Stimulated activated CD8-positive, alpha-beta memory T cell treated with anti-CD3 and anti-CD28 coated beads, Interleukin-15, amount 100 ng/mL, for 1 hour (primary cell): ENCODE results near the gene GALNT2.

Experiments
- DNase-seq: peaks from one replicate; pipeline ENCODE4 v3.0.0-alpha.2; 2020; ENCODE audit warnings: low read depth

The GALNT2 gene

DNA sequence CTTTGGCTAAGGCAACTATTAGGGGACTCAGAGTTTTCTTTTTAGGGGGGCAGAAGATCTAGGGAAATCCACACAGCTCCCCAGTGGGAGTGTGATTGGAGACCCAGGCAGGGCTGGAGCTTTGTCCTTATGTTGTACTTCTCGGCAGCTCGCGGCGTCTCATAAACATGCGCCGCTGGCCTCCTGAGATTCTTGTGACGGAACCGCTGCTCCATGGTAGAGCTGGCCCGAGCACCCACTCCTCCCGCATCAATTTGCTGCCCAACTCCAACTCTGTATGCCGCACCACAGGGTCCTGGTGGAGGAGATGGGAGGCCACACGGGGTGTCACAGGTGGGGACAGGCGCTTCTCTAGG, 143.9 kb downstream of the GALNT2 start:
- no peak for DNase-seq

DNA sequence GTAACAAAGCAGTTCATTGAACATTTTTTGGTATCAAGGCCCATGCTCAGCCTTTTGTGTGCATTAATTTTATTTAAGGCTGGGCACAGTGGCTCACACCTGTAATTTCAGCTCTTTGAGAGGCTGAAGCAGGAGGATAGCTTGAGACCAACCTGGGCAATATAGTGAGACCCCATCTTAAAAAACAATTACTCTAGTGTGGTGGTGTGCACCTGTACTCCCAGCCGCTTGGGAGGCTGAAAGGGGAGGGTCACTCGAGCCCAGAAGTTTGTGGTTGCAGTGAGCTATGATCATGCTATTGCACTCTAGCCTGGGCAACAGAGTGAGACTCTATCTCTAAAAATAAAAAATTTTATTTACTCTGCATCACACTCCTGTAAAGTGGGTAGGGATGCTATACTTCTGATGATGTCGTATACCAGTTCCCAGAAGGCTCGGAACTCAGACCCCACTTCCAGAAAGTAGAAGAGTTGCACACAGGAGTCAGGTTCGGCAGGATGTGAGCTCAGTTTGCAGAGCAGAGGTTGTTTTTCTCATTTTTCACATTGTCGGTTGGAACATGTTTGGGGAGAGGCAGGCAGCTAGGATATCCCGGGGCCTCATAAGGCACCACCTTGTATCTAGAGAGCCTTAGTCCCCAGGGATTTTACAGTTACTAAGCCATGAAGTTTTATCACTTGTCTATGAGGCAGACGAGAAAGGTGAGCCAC, 144.6 kb downstream of the GALNT2 start:
- DNase-seq: no peak

DNA sequence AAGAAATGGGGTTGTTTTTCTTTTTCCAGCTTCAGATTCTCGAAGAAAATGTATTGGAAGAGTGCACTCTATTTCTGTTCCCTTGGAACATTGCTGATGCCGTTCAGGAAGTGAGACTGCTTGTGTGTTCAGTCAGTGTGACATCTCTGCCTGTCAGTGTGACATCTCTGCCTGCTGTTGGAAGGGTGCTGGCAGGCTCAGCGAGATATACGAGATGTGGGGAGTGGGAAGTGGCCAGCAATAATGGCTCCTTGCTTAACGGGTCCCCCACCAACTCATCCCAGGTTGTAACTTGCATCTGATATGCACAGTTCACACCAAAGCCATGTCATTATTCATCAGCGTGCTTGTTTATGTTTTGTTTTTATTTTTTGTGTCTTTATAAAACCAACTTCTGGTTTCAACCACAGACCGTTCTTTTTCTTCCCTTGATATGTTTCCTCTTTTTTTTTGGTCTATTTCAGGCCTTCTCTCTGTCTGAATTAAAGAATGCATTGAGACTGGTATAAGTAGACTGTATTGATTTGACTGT, 145.4 kb downstream of the GALNT2 start:
- DNase-seq: no peak

DNA sequence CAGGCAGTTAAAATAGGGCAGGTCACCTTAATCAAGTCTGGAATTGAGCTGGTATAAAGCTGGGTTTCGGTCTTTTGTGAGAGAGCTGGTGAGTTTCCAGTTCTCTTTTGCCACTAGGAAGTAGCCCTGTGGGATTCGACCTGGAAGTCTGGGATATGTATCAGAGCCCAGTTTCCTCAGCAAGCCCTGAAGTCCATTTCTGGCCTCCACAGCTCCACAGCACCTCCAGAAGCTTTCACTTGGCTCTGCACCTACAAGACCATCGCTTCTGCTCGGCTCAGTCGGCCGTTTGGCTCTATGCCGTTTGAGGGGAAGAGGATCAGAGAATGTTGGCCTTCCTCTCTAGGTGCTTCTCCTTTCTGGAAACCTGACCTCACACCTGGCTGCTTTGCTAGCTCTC, 148.0 kb downstream of the GALNT2 start:
- no peak for DNase-seq

DNA sequence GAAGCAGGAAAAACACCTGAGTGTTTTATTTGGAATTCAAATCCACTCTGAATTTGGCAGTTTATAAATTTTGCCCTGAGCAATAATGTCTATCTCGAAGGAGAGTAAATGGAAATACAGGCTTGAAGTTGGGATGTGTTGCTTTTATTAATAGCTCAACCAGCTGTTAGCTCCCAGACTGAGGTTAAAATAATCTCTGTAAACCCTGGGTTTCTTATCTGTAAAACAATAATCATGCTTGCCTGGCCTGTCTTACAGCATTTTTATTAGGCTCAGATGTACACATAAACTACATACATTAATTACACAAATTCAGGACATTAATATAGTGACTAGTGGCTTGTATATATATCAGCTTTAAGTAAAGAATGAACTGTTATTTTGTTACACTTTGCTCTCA, 148.5 kb downstream of the GALNT2 start:
- no peak for DNase-seq

DNA sequence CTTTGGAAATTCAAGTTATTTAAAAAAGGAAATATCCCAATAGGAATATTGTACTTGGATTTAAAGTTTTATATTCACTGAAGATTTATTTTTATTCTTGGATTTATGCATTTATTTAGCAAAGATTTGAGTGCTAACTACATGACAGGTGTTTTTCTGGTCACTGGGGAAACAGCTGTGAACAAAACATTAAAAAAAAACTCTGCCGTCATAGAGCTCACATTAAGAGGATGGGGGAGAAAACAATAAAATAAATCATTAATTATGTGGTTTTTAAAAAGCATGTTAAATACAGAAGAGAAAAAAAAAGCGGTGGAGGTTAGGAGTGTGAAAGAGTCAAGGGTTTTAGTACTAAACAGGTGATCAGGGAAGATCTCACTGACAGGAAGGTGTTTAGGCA, 149.9 kb downstream of the GALNT2 start:
- DNase-seq: no peak

DNA sequence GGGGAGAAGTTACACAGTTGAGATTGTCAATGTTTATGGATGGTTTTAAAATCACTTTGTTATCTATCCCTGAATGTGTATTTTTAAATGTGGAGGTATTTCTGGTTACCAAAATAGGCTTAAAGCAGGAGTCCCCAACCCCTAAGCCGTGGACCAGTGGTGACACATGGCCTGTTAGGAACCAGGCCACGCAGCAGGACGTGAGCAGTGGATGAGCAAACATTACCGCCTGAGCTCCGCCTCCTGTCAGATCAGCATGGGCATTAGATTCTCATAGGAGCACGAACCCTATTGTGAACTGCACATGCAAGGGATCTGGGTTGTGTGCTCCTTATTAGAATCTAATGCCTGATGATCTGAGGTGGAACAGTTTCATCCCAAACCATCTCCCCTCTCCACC, 151.6 kb downstream of the GALNT2 start:
- no peak for DNase-seq

DNA sequence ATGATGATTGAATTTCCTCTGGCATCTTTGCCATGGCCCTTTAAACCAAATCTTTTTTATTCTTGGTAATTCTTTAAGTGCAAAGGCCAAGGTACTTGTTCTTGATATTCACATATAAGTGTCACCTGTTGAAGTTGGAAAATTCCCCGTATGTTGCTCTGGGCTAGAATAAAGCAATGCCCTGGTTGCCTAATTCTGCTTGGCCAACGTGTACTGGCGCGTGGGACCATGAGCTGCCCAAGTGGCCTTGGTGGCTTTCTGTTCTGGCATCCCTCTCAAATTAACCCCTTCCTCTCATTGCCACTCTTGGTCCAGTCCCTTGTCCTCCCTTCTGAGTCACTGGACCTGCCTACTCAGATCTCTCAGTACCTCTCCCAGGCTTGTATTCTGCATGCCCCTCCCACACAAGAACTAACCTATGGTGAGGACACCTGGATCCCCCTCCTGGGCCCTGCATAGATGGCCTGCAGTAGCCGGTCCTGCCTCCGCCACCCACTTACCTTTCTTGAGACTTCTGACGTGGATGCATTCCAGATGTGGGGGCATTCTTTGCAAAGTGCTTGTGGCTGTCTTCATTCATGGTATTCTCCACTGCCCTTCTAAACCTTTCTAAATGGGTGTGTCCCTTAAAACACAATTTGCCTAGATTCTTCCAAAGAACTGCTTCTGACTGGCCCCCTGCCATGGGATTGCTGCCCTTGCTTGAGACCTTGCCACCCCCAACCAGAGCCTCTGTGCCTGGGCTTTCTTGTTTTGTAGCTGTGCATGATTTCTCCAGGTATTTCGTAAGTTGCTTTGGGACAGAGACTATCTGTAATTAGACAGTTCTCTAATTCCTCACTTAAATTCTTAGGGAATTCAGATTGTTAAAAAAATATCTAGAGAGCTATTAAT, 152.4 kb downstream of the GALNT2 start:
- DNase-seq: no peak

DNA sequence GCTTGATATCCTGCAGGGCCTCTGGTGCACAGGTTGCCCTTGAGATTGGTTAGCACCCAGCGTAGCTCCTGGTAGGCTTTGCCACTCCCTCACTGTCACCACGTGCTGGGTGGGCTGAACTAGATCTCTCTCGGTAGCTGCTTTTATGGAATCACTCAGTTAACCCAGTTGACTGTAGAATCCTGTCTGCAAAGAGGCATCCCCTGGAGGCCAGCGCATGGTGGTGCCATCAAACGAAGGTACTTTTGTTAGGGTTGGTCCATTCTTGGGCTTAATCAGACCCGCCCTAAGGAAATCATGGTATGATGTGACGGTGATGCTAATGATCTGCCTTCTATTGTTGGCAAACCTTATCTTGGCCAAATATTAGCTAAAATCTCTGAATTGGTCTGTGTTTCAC, 153.4 kb downstream of the GALNT2 start:
- DNase-seq: no peak

DNA sequence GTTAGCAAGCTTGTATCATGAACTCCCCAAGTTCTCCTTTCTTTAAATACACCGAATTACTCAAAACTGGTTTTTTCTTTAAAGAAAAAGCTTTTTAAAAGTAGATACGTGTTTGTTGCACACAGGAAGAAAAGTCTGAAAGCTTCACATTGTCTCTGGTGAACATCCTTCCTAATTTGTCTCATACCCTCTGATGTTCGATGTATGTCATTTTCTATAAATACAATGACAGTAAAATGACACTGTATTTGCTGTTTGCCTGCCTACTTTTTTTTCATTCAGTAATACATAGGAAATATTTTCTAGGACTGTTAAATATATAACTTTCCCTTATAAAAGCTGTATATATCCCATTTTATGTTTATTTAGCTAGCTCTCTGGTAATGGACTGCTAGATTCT, 153.9 kb downstream of the GALNT2 start:
- DNase-seq: no peak

DNA sequence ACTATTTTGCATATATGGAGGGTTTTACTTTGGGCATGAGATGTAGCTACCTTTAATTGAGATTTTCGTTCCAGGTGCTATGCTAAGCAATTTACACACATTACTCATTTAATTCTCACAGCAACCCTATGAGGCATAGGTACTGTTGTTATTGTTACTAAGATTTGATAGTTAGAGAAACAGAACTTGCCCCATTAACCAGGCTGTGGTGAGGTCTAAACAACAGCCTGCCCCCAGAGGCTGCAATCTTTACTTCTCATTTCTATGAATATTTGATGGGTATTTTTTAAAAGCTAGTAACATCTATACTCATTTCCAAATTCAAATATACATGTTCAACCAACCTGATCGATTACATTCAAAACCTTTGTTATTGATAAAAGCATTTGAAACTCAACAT, 155.6 kb downstream of the GALNT2 start:
- no peak for DNase-seq

DNA sequence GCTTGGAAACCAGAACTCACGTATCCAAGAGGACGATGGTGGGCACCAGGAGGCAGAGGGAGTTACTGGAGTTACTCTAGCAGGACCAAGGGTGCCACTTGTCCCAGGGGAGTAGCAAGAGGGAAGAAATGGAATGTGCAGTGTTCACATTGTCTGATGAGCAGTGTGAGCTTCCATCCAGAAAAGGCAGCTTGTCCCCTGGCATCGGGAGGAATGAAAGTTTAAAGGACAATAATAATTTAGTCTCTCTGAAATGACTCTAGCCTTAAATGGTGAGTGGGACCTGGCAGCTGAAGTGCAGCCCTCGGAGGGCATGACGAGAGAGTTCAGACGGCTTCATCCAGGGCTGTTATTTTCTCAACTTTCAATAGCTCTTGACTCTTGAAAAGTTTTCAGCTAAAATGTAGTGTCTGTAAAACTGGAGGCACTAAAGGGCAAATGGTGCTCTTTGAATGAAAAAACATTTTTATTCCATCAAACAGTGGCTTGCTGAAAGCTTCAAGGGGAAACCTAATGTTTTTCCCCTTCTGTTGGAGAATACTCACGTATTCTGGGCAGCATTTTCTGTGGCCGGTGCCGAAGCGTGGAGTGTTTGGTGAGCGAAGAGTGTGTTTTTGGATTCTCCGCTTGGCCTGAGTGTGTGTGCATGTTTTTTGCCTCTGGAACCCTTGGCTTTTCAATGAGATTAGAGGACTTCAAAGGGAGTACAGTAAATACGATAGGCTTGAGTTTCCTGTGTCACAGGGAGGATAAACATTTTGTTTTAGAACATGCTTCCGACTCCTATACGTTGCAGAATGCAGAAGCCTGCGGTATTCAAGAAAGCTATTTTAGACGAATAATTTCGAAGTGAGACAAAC, 157.3 kb downstream of the GALNT2 start:
- DNase-seq: no peak

DNA sequence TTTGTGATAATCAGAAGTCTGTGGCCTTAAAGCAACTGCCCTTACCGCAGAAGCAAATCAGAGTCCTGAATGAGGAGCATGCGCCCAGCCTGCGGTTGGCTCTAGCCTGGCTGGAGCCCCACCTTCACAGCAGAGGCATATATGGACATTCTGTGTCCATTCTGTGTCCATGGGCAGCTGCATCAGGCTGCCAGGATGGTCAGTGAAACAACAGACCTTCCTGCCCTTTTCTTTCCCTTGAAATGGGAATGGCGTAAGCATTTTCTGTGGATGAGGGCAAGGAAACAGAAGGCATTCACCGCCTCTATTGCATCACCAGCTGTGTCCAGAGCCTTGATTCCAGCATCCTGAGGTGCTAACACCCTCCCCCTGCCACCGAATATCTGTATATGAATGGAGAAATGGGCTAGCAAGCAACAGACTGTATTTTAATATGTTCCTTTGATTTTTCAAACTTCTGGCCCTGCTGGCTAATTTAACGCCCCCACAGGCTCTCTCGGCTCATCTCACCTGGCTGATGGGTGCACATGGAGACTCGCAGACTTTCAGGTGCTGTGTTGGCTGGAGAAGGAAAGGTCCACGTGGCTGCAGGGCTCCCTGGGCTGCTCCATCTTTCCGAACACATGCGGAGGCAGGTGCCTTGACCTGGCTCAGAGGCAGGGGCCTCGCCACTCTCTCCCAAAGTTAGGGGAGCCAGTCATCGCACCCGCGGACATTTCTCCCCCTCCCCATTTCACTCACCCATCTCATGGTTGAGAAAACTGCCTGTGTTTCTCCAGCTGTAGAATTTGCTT, 159.2 kb downstream of the GALNT2 start:
- DNase-seq: no peak

DNA sequence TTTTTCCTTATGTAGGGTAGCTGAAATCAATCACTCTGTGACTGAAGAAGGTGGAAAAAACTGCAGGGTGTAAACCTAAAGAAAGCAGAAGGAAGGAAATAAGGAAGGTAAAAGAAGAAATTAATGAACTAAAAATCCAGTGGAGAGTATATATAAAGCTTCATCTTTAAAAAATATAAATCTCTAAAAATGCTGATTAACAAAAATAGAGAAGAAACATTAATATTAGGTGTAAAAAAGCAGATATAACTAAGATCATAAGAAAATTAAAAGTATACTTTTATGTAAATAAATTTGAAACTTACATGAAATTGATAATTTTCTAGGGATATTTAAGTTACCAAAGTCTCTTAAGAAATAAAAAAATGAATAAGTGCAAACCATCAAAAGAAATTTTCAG, 159.8 kb downstream of the GALNT2 start:
- no peak for DNase-seq

DNA sequence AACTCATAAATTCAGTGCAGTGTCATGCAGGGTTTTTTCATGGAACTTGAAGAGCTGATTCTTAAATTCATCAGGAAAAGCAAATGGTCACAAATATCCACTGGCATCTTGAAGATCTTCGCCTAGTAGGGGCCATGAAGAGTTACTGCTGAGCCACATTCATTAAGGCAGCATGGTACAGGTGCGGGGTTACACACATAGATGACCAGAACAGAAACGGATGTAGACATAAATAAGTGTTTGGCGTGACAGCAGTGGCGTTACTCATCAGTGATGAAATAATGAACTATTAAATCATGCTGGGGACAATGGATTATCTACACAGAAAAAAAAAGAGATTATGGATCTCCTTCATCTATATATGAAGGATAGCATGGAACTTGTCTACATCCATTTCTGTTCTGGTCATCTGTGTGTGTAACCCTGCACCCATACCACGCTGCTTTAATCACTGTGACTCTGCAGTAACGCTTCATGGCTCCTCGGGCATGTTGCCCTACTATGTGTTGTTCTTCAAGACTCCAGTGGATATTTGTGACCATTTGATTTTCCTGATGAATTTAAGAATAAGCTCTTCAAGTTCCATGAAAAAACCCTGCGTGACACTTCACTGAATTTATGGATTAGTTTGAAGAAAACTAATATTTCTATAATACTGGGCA, 161.3 kb downstream of the GALNT2 start:
- no peak for DNase-seq

DNA sequence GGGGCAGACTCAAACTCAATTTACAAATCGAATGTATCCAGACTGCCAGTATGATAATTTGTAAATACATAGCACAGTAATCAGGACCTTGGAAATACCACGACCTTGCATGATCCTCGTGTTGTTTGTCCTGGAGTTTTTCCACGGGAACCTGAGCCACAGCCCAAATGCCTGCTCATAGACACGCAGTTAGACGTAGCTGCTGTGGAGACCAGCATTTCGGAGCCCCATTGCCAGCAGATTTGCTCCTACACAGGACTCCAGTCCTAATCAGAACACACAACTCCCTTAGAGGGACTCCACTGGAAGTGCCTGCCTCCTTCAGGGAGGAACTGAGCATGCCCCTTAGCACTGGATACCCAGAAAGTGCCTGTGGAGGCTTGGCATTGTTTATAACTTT, 163.2 kb downstream of the GALNT2 start:
- DNase-seq: no peak

DNA sequence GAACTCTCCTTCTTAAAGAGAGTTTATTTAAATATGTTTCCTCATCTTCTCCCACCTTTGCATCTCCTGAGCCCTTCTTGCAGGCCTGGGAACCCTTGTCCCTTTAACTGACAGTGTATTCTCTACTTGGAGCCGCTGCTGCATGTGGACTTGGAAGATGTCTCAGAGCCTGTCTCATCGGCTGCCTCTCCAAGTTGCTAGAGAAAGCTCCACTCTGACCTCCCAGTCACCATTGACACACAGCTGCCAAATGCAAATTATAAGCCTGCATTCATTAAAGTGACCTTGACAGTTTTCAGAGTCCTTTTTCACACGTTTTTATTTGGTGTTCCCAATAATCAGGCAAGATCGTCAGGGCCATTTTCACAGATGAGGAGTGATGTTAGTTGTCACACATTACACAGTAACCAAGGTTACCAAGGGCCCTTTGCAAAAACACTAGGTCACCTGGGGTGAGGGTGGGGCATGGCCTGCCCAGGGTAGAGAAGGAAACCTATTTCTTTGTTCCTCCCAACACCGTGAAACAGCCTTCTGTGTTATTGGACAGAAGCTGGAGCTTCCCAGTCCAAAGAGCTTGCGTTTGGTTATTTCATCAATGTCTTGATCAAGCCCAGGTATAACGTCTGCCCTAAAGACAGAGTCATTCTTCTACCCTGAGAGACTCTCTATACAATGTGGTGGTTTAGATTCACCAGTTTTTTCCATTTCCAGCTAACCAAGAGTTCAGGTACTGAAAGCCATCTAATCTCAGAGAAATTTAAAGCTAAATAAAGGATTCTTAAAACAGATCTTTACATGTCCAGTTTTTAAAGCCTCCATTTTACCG, 164.1 kb downstream of the GALNT2 start:
- no peak for DNase-seq

DNA sequence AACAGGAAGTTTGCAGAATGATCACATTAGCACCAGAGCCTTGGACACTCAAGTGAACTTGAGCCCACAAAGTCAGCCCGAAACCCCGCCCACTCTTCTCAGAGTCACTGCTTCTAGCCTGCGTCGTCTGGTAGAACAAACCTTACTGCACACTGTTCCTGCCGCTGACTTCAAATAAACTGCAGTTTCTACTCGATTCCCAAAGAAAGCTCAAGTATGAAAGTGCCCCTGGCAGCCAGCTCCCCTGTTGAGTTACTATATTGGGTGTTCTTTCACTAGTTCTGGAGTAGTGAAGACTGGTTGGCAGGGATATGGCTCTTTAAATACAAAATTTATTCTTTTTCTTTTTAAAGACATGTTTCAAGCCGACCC, 164.7 kb downstream of the GALNT2 start:
- DNase-seq: no peak

DNA sequence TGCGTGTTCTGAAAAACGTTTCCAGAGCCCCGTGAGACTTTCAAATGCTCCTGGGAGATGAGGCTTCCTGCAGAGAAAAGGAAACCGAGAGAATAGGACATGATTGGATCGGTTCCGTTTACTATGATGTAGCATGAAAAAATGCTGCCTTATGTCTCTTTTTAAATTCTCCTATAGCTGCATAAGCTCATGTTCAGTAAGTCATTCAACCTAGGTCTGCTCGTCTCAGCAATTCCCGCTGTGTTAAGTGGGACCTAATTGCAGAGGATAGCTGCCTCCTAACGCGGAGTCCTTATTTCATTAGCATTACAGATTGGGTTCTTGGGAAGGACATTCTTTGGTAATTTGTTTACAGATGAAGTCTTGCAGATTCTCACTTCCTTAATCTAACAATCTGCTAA, 165.3 kb downstream of the GALNT2 start:
- no peak for DNase-seq

DNA sequence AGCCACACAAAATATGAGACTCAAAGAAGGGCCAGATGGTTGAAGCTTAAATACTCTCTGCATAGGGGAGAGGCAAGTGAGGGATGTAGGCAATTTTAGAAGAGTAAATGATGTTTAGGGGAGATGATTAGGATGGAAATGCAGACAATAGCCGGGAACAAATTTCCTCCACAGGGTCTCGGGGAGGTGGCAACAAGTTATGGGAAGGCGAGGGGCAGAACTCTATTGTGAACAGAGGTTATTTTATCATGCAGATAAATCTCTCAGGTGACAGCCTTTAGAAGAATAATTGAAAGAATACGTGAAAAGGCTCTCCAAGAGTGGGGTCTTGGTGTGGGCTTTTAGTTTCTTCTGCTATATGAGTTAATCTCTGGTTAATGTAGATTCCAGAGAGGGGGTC, 166.7 kb downstream of the GALNT2 start:
- DNase-seq: no peak
